ENCODE measurements around the gene ANK3.

The ANK3 gene

DNA sequence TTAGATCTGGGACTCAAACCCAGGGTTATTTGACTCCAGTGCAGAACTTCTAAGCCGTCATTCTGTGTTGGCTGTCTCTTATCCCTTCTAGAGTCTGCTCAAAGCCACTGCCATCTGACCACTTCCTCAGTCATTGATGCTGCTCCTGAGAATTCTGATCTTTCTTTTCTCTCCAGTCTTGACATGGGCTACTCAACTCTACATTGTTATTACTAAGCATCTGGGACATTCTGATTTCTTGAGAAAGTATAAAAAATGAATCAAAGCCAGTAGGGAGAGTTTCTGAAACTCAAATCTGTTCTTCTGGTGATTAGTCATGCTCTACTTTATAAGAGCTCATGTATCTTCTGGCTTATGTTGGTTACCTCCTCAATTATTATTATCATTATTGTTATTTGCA is 48.7 kb downstream of the ANK3 start:
- DNase-seq: no peak

DNA sequence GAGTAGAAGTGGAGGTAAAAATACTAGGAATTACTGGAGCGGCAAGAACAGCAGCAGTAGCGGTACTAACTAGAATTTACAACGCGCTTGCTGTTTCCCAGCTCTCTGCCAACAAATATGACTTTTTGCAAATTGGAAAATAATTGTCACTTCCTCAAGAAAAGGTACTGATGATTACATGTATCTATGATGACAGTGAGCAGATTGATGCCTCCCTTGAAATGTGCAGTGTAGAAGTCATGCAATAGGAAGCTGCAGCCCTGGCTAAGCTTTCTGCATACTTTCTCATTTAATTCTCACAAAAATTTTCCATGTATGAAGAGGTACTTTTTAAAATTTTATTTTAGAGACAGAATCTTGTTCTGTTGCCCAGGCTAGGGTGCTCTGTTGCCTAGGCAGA is 49.9 kb downstream of the ANK3 start:
- no peak for DNase-seq

DNA sequence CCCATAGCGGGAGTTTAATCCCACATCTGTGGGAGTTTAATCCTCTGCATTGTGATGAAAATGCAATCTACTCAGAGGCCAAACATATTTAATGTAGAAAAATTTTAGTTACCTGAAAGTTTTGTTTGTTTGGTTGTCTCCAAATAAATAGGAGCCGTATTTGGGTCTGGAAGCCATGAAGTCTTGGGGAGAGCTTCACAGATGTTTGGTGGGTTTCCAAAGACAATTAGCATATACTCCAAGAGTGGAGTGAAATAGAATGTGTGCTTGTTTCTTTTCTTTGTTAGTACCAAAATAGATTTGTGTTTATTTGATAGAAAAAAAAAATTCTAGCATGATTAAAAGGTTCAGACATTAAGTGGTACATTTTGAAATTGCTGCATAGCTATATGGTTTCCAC is 50.9 kb downstream of the ANK3 start:
- no peak for DNase-seq

DNA sequence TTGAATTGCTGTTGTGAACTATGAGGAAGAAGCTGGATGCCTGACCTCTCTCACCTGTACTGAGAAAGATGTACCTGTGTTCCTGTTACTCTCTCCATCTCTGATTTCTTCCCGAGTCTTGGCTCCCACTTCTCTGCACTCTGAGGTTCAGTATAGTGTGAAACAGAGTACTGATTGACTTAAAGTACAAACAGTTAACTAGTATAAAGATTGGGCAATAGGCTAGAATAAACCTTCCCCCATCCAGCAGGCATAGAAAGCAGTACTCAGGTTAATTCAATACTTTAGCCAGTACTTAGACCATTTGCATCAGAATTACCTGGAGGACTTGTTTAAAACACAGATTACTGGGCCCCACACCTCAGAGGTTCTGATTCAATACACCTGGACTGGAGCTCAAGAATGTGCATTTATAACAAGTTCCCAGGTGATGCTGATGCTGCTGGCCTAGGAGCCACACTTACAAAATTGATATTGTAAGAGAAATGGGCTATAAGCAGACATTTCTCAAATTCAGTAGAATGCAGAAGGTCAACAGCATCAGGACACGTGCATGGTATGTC is 51.6 kb downstream of the ANK3 start:
- DNase-seq: no peak

DNA sequence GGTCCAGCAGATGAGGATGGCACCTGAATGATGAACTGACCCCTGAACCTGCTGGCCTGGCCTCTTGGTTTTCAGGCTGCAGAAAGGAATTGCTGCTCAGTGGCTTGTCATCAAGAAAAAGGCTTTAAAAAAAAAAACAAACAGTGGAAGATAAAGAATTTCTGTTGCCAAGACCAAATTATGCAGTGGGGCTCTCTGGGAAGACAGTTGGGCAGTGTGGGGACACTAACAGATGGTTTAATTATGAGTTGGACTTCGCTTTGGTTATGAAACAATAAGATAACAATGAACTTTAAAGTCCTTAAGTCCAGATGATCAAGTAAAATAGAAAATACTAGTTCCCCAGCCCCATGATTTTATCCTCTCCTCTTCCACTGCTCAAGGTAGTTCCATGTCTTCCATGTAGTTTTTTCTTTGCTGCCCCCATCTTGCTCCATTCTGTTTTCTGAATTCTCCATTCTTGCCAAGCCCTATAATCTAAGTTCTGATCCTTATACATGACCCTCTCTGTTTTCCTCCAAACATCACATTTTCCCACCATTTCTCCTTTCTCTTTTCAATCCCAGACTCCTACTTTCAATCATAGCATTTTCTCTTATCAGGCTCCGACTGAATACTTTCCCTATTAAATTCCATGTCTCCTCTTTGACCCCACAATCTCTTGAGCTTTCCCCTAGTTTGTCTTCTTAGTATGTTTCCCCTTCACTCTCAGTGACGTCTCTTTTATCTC is 52.6 kb downstream of the ANK3 start:
- no peak for DNase-seq

DNA sequence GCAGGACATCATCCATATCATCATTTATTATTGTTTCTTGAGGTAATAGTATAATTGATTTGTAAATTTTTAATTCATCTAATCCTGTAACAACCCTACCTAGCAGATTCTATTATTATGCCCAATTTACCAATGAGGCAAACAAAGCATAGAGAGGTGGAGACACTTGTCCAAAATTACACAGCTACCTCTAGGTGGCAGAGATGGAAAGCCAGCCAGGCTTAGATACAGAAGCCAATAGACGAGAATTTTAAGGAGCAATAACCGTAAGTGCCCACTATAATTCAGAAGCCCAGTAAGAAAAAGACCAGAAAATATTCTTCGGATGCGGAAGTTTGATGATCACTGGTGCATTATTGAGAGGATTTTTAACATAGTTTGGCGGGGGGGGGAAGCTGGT is 54.0 kb downstream of the ANK3 start:
- DNase-seq: no peak

DNA sequence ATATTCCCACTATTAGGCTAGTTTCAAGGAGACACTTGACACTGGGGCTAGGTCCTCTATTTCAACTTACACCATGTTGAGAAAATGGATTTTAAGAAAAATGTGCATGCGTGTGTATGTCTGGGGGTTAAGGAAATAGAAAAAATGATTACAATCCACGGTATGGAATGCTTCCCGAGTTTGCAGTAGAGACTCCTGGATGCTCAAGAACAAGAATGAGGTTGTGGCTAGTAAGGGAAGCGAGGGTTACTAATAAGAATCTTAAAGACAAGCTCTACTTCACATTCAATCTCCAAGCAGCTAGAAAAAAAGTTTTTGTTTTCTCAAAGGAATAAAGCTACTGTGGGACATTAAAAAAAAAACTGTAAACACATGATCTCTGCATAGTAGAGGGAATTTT is 54.7 kb downstream of the ANK3 start:
- no peak for DNase-seq

DNA sequence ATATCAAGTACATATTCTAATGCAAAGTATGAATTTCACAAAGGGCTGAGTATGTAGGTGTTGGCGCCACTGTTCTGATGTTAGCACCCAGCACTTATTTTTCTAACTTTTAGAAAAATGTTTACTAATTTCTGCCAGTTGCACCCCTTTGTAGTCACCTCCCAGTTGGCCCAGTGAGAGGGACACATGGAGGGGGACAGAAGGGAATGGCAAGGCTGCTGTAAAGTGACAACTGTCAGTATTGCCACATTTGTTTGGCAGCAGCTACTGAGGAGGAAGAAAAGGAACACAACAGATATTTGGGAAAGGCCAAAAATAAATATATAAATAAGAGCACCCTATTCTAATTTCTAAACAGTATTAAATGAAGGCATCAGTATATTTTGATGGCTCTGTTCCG is 57.3 kb downstream of the ANK3 start:
- DNase-seq: no peak

DNA sequence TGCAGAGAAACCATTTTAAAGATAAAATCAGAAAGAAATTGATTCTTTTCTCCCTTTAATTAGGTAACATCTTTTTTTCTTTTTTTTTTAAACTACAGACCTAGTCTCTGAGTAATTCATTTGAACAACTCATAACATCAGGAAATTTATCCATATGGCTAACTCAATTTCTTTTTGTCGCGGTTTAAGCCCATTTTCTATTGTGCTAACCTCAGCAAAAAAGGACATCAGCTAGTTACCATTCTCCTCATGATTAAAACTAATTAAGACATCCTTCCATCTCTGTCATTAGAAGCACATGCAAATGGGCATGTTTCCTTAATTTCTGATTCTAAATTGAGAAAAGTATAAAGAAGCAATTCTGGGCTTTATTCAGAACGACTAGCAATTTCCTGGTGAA is 57.8 kb downstream of the ANK3 start:
- DNase-seq: no peak

DNA sequence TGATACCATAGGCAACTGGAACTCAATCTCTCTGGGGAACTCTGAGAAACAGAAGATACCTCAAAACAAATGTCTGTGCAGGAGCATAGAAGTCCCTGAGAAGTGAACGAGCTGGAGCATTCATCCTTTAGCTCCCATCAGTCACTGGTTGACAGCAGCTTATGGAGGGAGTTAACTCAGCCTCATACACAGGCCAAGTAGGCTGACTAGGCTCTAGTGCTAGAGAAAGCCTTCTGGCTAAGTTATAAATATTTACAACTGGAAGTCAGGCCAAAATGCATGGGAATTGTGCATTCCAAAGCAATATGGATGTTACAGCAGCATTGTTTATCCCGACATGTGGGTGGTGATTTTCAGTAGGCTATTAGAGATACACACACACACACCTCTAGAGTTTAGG is 66.5 kb downstream of the ANK3 start:
- DNase-seq: no peak

DNA sequence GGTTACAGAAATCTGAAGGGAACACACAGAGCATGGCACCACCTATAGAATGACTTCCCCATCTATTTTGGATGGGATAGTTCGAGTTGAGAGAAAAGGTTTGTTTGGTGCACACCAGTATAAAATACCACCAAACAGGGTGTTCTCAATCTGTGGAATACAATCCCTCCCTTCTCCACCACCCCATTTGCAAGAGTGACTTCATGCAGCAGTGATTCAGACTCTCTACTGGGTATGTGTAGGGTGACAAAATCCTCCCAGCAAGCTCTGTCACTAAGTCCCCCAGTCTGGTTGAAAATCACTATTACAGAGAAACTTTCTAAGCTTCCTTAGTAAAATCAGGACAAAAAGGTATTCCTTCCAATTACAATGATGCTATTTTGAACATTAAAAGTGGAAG is 69.0 kb downstream of the ANK3 start:
- DNase-seq: no peak

DNA sequence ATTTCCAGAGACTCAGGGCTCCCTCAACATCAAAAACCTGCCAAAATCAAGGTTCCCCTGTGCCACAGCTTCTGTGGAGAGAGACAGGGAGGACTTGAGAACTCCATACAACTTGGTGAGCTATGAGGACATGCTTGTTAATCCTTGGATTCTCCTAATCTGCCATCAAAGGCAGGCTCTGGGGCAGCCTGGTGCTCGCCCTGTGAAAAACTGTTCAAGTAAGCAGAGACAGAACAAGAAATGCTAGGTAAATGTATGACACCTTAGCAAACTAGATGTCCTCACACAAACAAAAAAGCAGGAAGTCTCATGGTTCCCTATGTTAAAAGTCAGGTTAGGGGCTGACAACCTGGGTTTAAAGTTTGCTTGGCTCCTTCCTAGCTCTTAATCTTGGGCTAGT is 73.6 kb downstream of the ANK3 start:
- DNase-seq: no peak

DNA sequence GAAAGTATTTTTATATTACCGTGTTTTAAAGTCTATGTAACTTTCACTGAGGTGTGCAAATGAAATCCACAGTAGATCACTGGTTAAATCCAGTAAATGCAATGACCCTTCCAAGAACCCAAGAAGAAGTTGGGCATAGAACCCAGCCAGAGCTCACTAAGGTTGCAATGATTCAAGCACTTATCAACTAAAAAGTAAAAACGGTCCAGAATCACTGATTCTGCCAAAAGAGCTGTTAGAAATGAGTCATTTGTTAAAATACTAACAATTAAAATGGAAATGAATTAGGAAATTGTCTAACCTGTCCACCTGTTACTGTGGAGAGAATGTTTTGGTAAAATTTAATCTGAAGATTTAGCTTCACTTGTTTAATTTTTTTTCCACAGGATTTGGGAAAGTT is 74.4 kb downstream of the ANK3 start:
- no peak for DNase-seq

DNA sequence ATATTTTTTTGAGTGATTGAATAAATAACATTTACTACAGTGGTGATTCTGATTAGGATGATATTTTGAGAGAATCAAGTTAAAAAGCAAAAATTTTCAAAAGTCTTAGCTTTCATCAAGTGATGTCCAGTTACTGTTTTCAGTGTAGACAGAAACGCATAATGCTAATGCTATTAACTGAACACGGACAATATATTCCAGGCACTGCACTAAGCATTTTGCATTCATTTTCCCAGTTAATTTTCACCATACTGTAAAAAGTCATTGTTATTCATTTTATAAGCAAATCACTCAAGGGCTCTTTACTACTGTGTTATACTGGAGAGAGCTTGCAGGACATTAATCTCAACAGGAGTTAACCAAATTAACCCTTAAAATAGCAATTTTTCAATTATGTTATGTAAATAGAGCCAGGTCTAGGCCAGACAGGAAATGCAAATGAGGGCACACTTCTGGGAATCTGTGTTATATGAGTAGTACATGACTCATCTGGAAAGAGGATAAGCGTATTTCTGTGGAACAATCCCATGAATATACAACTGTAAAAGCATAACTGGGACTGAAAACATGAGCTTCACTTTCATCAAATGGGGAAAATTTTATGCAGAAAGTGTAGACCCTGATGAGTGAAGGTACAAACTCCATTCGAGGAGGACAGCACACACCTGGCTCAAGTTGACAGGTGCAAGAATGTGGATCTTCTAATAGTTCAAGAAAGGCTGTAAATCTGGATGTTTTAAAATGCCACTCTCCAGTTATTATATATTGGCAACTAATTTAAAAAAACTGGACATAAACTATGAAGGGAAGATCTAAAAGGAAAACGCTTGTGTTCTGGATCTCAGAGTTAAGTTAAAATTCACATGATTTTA is 75.4 kb downstream of the ANK3 start:
- DNase-seq: no peak

DNA sequence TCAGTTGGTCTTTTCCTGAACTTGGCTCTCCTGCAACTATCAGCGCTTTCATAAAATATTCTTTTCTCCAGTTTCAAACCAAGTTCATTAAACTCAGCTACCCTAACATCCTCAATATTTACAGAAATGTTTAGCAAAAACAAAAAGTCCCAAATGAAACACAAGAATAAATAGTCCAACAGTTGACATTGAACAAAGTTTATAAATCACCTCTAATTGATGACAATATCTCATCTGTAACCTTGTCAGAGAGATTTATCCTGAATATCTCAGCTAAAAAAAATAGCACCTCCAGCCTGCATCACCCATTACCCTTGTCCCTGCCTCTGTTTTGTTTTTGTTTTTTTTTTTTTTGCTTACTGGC is 76.1 kb downstream of the ANK3 start:
- no peak for DNase-seq

DNA sequence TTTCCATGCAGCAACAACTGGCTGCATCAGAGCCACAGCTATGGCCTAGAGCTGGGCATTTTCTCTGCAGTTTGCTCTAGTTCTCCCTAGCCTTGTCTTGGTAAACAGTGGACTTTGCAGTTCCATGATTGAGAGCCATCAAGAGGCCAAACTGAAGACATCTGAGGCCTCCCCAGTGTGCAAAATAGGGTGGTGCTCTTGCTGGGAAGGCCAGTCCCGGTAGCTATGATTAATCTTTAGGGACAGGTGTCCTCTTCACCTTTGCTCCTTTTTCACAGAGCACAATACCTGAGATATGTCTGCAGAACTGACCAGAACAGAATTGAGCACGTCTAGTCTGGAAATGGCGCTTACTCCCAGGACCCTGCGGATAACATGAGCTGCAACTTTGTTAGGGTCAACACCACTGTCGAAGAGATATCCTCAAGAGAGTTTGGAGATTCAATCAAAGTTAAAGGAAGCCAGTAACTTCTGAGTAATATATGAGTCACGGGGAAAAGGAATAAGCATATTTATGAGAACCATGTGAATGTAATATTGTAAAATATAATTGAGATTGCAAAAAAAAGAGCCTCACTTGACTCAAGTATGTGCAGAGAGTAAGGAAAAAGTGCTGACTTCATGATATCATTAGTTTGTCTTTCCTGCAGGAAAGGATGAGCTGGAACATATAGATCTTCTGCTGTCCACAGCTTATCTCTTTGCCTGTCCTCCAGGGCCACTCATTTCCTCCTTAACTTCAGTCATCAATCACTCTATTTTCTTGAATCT is 76.7 kb downstream of the ANK3 start:
- no peak for DNase-seq

DNA sequence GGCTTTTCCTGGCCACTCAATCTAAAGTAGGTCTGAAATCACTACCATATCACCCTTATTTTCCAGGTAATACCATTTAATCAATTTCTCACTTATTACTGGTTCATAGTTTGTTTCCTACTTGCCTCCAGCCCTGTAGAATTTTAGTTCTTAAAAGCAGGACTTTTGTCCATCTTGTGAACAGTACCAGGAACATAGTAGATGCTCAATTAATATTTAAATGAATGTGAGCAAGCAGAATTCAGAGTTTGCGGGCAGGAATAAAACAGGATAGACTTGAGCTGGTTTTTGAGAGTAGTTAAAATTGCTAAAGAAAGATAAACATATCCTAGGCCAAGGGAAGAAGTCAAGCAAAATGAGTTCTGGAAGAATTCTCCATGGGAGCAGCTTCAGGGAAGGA is 77.9 kb downstream of the ANK3 start:
- no peak for DNase-seq

DNA sequence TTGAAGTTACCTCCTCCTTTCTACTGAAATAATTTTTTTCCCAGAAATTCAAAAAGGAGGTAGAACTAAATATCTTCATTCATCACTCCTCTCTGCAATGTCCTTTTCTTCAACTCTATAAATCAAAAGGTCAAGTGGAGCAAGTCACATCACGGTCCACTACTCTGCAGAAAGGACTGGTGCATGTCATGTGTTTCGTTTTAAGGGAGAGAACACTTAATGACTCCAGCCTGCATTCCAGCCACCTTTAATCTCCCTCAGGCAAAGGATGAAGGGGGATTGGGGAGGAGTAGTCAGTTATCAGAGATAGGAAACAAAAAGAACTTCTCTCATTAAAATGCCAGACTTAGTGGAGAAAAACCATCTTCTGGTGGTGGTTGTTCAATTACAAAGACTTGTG is 78.9 kb downstream of the ANK3 start:
- DNase-seq: no peak

DNA sequence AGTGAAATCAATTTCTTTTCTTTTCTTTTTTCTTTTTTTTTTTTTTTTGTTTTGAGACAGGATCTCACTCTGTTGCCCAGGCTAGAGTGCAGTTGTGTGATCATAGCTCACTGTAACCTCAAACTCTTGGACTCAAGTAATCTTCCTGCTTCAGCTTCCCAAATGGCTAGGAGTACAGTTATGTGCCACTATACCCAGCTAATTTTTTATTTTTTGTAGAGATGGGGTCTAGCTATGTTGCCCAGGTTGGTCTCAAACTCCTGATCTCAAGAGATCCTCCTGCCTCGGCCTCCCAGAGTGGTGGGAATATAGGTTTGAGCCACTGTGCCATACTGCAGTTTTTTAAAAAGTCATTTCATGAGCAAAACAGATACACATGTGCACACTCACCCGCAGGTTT is 79.8 kb downstream of the ANK3 start:
- no peak for DNase-seq

DNA sequence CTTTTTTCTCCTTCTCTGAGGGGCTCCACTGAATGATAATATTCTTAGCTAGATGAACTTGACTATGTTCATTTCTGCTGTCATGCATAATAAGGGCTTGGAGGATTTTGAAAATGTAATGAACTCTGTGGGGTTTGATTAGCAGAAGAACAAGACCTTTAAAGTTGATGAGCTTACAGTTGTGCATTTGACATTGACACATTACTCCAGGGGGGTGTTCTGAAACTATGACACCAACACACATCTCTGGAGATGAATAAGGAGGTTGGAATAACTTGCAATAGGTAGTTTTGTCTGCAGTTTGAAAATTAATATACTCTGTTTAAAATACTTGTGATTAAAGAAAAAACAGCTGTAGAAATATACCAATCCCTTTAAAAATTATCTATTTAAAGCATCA is 80.3 kb downstream of the ANK3 start:
- no peak for DNase-seq

DNA sequence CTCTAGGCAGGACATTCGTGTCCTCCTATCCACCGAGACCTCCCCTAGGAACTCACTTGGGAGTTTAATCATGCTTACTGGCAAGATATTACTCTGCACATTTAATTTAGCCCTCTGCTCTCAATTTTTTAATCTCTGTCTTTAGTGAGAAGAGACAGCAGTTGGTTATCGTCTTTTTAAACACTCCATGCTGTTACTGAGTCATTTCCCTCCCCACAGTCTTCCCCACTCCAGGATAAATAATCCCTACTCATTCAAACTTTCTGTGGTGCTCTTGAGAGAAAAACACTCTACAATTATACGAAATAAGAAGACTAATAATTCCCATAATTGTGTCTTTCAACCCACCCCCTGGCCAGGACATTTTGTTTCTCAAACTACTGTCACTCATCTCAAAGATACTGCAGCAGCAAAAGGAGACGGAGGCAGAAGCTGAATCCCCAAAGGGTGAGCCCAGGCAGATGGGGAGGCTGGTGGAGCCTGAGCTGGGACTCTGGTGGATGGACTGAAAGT is 84.2 kb downstream of the ANK3 start:
- no peak for DNase-seq

DNA sequence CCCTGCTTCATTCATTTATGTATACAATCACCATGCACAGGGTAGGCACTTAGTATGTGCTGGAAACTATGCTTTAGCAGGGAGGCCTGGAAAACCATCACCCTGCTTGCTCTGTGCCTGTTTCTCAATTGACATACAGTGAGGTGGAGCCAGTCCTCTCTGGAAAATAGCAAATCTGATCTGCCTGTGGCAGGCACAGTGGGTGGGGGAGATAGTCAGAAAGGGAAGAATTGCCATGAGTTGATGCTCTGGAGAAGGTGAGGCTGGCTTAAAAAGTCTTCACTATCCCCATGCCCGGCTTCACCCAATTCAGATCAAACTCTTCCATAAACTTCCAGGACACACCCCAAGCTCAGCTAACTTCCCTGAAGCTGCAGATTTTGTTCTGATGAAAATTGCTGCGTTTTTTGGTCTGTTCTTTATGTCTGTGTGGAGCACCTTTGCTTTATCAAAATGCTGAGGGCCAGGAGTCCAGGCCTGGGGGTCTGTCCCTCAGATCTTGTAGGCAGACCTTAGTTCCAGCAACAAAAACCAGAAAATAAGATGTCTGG is 84.8 kb downstream of the ANK3 start:
- no peak for DNase-seq

DNA sequence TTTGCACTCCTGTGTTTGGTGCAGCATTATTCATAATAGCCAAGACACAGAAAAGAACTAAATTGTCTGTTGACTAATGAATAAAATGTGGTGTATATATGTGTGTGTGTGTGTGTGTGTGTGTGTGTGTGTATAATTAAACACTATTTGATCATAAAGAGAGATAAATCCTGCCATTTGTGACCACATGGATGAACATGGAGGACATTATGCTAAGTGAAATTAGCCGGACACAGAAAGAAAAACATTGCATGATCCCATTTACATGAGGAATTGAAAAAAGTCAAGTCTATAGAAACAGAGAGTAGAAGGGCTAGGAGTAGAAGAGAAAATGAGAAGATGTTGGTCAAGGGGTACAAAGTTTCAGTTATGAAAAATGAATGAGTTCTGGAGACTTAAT is 85.9 kb downstream of the ANK3 start:
- DNase-seq: no peak
